Raji (cell line): ENCODE data around the gene ZPBP2.

ENCODE experiments used
- POLR2A ChIP-seq: IDR thresholded peaks from 2 replicates; pipeline ENCODE4 v1.6.1; 2011; ENCODE audit warnings: low read depth, low read length, control low read depth; ENCODE audit not compliant: insufficient read depth

ZPBP2 gene, protein sequence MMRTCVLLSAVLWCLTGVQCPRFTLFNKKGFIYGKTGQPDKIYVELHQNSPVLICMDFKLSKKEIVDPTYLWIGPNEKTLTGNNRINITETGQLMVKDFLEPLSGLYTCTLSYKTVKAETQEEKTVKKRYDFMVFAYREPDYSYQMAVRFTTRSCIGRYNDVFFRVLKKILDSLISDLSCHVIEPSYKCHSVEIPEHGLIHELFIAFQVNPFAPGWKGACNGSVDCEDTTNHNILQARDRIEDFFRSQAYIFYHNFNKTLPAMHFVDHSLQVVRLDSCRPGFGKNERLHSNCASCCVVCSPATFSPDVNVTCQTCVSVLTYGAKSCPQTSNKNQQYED

DNA sequence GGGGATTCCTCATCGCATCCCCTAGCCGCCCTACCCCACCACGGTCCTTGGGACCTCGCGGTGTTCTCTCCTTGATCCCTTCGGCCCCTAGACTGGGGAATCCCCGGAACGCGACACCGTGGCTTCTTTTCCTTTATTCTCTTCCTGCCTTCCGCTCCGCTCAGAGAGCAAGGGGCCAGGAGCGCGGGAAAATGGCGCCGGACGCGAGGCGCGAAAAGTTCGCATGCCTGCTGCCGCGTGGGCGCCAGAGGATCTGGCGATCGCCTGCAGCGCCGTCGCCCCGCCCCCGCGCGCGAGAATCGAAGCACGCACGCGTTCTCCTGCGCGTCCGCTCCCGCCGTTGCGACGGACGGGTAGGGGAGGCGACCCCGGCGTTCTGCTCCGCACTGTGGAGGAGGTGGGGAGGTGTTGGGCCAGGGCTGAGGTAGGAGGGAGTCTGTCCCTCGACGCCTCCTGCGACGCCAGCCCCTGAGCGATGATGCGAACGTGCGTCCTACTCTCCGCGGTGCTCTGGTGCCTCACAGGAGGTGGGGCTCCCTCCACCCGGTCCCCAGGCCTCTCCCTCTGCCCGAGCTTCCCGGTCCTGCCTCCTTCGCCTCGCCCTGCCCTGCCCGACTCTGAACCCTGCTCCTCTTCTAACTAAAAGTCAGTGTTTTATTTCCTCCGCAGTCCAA lies at the start of gene ZPBP2:
TSS of gene ZPBP2 (plus strand) at position 323 of the 674 bp plus-strand sequence. CDS start at position 476, 153 bp downstream.
- no peak for TF ChIP-seq POLR2A

DNA sequence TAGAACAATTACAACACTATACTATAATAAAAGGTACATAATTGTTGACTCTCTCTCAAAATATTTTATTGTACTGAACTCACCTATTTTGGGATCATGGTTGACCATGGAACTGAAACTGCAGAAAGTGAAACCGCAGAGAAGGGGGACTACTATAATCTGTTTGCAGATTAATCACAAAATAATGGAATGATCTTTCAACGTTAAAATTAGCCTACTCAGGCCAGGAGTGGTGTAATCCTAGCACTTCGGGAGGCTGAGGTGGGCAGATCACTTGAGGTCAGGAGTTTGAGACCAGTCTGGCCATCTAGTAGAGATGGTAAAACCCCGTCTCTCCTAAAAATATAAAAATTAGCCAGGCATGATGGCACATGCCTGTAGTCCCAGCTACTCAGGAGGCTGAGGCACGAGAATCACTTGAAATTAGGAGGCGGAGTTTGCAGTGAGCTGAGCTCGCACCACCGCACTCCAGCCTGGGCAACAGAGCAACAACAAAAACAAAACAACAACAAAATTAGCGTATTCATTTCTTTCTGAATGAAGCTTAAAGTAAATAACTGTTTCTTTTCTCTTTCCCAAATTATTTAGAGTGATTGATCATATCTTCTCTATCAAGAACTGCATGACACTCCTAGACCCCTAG lies 49.5 kb upstream of the ZPBP2 start:
- TF ChIP-seq POLR2A, result no peak

DNA sequence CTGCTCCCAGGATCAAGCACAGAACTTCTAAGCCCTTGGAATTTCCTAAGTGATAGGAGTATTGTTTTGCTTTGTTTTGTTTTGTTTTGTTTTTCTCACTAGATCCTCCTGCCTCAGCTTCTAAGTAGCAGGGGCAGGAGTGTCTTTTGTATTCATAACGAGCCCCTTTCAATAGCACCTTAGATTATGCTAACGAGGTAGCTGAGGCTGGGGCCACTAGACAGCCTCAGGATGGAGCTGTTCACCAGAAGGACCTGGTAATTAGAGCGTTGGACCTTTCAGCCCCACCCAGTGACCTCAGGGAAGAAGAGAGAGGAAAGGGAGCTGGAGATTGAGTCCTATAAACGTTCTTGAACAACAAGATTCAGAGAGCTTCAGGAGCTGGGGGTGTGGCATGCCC lies 47.5 kb upstream of the ZPBP2 start:
- no peak for TF ChIP-seq POLR2A

DNA sequence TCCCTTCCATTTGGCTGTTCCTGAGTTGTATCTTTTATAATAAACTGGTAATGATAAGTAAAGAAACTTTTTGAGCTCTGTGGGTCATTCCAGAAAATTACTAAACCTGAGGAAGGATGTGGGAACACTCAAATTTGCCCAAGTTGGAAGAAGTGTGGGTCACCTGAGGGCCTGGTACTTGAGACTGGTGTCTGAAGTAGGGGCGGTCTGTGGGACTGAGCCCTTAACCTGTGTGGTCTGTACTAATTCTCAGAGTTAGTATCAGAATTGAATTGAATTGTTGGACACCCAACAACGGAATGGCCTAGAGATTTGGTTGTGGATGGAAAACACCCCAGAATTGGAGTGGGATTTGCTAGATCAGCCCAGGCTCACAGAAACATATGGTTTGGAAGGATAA lies 47.0 kb upstream of the ZPBP2 start:
- no peak for TF ChIP-seq POLR2A

DNA sequence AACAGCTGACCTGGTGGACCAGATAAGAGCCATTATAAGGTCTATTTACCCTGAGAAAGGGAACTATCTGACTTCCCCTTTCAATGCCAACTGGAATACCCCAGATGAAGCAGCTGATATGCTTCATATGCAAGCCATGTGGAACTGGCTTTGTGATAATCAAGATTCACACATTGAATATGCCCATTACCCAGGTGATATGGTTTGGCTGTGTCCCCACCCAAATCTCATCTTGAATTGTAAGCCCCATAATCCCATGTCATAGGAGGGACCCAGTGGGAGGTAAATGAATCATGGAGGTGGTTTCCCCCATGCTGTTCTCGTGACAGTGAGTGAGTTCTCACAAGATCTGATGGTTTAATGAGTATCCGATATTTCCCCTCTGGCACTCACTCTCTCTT lies 46.0 kb upstream of the ZPBP2 start:
- no peak for TF ChIP-seq POLR2A

DNA sequence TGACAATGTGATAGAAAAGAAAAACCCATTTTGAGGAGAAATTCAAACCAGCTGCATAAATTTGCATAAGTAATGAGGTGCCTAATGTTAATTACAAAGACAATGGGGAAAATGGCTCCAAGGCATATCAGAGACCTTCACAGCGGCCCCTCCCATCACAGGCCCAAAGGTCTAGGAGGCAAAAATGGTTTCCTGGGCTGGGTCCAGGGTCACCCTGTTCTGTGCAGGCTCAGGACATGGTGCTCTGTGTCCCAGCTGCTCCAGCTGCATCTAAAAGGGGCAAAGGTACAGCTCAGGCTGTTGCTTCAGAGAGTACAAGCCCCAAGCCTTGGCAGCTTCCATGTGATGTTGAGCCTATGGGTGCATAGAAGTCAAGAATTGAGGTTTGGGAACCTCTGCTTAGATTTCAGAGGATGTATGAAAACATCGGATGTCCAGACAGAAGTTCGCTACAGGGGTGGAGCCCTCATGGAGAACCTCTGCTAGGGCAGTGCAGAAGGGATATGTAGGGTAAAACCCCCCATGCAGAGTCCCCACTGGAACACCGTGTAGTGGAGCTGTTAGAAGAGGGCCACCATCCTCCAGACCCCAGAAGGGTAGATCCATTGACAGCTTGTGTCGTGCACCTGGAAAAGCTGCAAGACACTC lies 44.5 kb upstream of the ZPBP2 start:
- no peak for TF ChIP-seq POLR2A

DNA sequence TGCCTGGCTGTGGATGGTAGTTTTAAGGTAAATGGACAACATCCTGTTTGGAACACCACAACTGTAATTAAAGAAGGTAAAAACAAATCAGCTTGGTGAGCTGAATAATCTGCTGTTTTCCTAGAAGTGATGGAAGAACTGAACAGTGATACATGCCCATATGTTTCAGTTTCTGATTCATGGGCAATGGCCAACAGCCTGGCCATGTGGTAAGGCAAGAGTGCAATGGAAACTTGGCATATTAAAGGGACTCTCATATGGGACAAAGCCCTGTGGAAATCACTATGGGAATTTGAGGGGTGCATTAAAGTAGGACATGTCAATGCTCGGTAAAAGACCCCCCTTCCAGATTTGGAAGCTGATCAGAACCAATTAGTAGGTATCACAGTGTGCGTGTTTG lies 41.7 kb upstream of the ZPBP2 start:
- no peak for TF ChIP-seq POLR2A

DNA sequence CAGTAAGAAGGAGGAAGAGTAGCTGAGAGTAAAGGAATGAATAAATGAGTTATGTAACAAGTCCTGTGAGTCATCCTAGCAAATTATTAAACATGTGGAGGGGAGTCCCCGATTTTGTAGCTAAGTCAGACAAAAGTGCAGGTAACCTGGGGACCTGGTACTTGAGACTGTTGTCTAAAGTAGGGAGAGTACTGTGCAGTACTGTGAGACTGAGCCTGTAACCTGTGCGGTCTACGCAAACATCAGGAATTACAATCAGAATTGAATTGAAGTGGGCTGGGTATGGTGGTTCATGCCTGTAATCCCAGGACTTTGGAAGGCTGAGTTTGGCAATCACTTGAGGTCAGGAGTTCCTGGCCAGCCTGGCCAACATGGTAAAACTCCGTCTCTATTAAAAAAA lies 39.6 kb upstream of the ZPBP2 start:
- TF ChIP-seq POLR2A, result no peak

DNA sequence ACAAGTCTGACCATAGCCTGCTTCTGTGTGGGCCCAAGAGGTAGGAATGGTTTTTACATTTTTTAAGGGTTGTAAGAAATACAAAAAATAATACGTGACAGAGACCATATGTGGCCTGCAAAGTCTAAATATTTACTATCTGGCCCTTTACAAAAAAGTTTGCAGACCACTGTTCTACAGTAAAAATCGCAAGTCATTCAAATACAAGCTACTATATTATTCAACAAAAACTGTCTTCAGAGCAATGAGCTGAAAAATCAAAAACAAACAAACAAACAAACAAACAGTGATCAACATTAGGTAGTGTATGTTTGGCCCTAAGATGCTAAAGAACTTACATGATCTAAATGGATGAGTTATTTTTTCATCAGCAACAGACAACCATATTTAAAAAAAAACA lies 36.4 kb upstream of the ZPBP2 start:
- TF ChIP-seq POLR2A, result no peak

DNA sequence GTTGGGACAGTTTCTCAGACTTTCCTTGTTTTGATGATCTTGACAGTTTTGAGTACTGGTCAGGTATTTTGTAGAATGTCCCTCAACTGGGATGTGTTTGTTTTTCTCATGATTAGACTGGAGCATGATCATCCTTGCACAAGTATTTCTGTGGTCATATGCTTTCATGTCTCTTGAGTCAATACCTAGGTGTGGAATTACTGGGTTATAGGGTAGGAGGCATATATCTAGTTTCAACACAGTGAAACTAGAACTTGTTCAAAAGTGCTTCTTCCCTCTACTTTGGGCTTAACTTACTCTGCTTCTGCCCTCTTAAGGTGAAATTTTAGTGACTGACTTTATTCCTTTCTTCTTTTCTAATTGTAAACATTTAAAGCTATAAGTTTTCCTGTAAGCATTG lies 34.0 kb upstream of the ZPBP2 start:
- TF ChIP-seq POLR2A, result no peak

DNA sequence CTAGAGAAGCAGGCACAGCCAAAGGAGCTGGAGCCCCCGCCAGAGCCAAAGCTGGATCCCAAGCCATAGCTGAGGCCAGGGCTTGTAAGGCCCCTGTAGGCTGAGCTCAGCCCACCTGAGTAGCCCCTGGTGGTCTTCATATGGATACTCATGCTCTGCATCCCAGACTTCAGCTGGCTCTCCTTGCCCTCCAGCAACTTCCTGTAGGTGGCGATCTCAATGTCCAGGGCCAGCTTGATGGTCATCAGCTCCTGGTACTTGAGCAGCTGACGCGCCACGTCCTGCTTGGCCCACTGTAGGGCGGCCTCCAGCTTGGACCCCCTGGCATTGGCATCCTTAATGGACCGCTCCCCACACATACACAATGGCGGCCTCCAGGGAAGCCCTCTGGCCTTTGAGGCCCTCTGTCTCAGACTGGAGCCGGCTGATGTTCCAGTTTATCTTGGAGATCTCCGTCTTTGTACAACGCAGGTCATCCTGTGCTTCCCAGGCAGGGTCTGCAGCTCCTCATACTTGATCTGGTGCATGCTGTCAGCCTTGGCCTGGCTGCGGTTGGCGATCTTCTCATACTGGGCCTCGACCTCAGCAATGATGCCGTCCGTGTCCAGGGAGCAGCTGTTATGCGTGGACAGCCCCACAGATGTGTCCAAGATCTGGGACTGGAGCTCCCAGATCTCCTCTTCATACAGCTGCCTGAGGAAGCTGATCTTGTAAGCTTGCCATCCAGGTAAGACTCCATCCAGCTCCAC lies 32.8 kb upstream of the ZPBP2 start:
- TF ChIP-seq POLR2A, result no peak

DNA sequence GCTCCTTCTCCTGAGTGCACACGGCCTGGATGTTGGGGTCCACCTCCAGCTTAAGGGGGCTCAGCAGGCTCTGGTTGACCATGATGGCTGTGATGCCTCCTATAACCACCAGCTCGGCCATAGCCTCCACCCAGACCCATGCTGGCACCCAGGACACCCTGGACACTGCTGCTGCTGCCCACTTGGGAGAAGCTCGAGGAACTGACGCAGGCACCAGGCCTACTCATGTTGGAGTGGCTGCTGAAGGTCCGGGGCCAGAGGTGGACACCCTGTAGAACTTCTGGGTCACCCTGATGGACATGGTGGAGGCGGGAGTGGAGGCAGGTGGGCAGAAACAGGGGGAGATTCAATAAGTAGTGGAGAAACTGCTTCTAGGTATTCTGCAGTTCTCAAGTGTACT lies 31.9 kb upstream of the ZPBP2 start:
- no peak for TF ChIP-seq POLR2A

DNA sequence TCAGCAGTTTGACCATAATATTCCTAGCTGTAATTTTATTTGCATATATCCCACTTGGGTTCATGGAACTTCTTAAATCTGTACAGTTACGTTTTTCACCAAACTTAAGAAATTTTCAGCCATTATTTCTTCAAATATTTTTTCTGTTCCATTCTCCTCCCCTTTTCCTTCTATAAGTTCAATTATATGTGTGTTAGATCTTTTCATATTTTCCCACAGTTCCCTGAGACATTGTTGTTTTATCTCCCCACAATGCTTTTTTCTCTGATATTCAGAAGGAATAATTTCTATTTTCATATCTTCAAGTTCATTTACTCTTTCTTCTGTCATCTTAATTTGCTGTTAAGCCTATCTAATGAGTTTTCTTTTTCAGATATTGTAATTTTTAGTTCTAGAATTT lies 29.9 kb upstream of the ZPBP2 start:
- no peak for TF ChIP-seq POLR2A

DNA sequence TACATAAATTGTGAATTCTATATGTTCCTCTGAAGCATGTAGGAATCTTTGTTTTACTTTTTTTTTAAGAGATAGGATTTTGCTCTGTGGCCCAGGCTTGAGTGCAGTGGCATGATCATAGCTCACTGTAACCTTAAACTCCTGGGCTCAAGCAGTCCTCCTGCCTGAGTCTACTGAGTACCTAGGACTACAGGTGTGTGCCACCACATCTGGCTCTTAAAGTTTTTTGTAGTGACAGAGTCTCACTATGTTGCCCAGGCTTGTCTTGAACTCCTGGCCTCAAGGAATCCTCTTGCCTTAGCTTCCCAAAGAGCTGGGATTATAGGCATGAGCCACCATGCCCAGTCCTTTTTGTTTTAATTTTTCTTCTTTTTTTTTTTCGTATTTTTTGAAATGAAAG lies 29.2 kb upstream of the ZPBP2 start:
- TF ChIP-seq POLR2A, result no peak

DNA sequence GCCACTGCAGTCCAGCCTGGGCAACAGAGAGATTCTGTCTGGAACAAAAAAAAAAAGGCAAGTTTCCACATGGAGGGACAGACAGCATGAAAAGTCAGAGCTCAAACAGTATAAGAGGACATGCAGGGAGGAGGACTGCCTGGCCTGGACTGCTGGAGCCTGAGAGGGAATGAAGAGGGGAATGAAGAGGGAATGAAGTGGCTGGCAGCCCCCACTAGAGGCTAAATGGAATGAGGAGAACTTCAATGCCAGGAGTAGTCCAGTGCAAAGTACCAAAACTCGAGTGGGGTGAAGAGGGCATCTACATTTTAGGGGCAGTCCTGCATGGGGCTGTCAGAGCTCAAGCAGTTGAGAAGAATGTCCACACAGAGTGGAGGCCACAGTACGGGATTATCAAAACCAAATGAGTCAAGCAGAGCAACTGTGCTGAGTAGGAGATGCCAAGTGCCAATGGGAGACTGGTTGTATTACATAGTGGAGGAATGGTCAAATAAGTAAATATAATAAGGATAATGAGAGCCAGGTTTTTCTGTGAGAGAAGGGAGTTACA lies 26.8 kb upstream of the ZPBP2 start:
- no peak for TF ChIP-seq POLR2A

DNA sequence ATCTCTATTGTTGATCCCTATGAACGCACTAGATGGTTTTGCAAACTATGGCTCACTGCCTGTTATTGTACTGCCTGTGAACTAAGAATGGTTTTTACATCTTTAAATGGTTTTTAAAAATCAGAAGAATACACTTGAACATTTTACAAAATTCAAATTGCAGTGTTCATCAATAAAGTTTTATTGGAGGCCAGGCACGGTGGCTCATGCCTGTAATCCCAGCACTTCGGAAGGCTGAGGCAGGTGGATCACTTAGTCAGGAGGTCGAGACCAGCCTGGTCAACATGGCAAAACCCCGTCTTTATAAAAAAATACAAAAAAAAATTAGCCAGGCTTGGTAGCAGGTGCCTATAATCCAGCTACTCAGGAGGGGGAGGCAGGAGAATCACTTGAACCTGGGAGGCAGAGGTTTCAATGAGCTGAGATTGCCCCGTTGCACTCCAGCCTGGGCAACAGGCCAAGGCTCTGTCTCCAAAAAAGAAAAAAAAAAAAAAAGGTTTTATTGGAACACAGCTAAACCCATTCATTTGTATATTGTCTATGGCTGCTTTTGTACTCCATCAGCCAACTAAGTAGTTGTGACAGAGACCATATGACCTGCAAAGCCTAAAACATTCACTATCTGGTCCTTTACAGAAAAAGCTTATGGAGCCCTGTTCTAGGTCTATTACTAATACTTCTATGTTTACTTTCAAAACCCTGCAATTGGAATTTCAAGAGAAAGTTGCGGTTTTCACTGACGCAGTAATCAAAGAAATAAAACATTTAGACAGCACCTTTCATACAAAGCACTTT lies 22.8 kb upstream of the ZPBP2 start:
- TF ChIP-seq POLR2A, result no peak
